PFSK-1 (cell line): ENCODE data around the gene SIX4.

Source experiments
- REST ChIP-seq, 2 experiments: IDR thresholded peaks; 2 replicates each; pipeline versions ENCODE4 v1.6.1 to v1.8.0; 2011 to 2012; ENCODE audit warnings: low read depth in 2 of 2, low read length in 2 of 2, control low read depth in 1 of 2, inconsistent platforms in 1 of 2, mild to moderate bottlenecking in 1 of 2, moderate library complexity in 1 of 2; ENCODE audit not compliant: insufficient read depth in 1 of 2
- SIN3A ChIP-seq: IDR thresholded peaks from 2 replicates; pipeline ENCODE4 v1.6.1; 2012; ENCODE audit warnings: mild to moderate bottlenecking, low read length, moderate library complexity, borderline replicate concordance; ENCODE audit not compliant: insufficient read depth

- TF ChIP-seq REST (IDR thresholded peaks at IDR 0.05; ENCODE audit: insufficient read depth in 1 of 2, low read depth in 2 of 2, low read length in 2 of 2) (no peak), SIN3A (no peak)
Measured at GRCh38 chr14:60710494-60710893, 13.7 kb downstream of the SIX4 start.
